ENCODE results near the gene CAMK1D. TPM values are rescaled to one million over a fixed set of nuclear protein-coding genes. Genes with fewer than 3 reads are reported as not detected.

CAMK1D gene
- total RNA-seq, 8 experiments from 2014 or later: 1.9 to 15.8 (median 7.4) TPM

- Histone ChIP-seq H3K4me1 (replicated peaks in 1 of 2) (peaks cover 18 to 20% of the 10 kb centered on the region in 2 donors), H3K4me3 (no peak overlapping the region), H3K27ac (no peak overlapping the region)
- in situ Hi-C loops (cut with MboI; ENCODE audit: low pct_unique_long_range_greater_than_20kb in 2 of 9, low sequenced_read_pairs in 9 of 9, unreplicated experiment in 9 of 9): no loop called here
- 64 to 100% (median 100%) methylated on average over 1 to 5 of the region's 5 CpGs; no CpG with 5 or more reads in 1 of the 10 experiments for WGBS, 10 experiments
- no peak for ATAC-seq (replicated peaks in 6 of 8)
Measured at GRCh38 chr10:12508165-12508564, 158.8 kb downstream of the CAMK1D start.

- 20 to 100% (median 83%) methylated on average over 1 to 2 of the region's 5 CpGs; no CpG with 5 or more reads in 3 of the 10 experiments for WGBS, 10 experiments
- H3K27ac ChIP-seq: no peak overlapping the region
- H3K4me3 ChIP-seq: no peak overlapping the region
- no peak for ATAC-seq (replicated peaks in 6 of 8)
- H3K4me1 ChIP-seq (replicated peaks in 1 of 2): peaks cover 26 to 31% of the 10 kb centered on the region in 2 donors
- in situ Hi-C loops (cut with MboI; ENCODE audit: low pct_unique_long_range_greater_than_20kb in 2 of 9, low sequenced_read_pairs in 9 of 9, unreplicated experiment in 9 of 9): no loop called here
Measured at GRCh38 chr10:12509016-12509793, 159.9 kb downstream of the CAMK1D start.

DNA sequence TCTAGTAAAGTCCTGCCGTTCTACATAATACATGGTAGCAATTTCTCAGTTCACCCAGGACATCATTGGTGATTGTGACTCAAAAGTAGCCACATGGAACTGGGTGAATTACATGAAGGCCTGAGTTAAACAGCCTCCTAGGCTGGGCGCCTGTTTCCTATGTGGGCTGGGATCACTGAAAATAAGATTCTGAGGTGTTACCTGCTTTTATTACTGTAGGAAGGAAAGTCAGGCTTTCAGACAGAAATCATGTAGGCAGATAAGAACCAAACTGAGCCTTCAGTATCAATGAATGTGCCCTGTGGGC lies 160.4 kb downstream of the CAMK1D start:
- no peak for ATAC-seq (replicated peaks in 6 of 8)
- in situ Hi-C loops (cut with MboI; ENCODE audit: low pct_unique_long_range_greater_than_20kb in 2 of 9, low sequenced_read_pairs in 9 of 9, unreplicated experiment in 9 of 9): no loop called here
- peaks cover 30 to 36% of the 10 kb centered on the region in 2 donors for H3K4me1 ChIP-seq (replicated peaks in 1 of 2)
- no peak overlapping the region for H3K4me3 ChIP-seq
- H3K27ac ChIP-seq: no peak overlapping the region
- 83 to 100% (median 92%) methylated on average over 1 to 2 of the region's 2 CpGs; no CpG with 5 or more reads in 5 of the 10 experiments for WGBS, 10 experiments

GRCh38 chr10:12510501-12510941 lies 161.2 kb downstream of the CAMK1D start:
- peak in 6 of 8 experiments; percentile 2 to 88 (median 42) for ATAC-seq (replicated peaks in 6 of 8)
- no peak overlapping the region for H3K4me3 ChIP-seq
- 12 to 100% (median 53%) methylated on average over 1 to 5 of the region's 8 CpGs; no CpG with 5 or more reads in 2 of the 10 experiments for WGBS, 10 experiments
- peaks cover 34 to 39% of the 10 kb centered on the region in 2 donors for H3K4me1 ChIP-seq (replicated peaks in 1 of 2)
- H3K27ac ChIP-seq: no peak overlapping the region
- in situ Hi-C loops (cut with MboI; ENCODE audit: low pct_unique_long_range_greater_than_20kb in 2 of 9, low sequenced_read_pairs in 9 of 9, unreplicated experiment in 9 of 9): no loop called here

DNA sequence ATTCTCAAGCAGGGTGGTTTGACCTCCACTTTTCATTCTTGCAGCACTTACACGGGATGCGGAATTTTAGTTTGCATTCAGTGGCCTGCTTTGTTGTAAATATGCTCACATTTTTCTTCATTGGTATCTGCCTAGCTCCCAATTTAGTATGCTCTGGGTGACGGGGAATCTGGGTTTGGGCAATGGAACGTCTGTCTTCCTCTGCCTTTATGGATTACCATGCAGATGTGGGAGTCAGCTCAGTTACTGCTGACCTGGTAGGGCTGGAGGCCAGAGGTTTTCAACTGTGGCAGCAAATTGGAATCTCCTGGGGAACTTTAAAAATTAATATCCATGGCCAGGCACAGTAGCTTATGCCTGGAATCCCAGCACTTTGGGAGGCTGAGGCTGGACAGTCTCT lies 161.6 kb downstream of the CAMK1D start:
- peak in 3 of 8 experiments; percentile 43 to 65 (median 45) for ATAC-seq (replicated peaks in 6 of 8)
- no peak overlapping the region for H3K27ac ChIP-seq
- 0 to 83% (median 8%) methylated on average over 1 to 2 of the region's 4 CpGs; no CpG with 5 or more reads in 5 of the 10 experiments for WGBS, 10 experiments
- in situ Hi-C loops (cut with MboI; ENCODE audit: low pct_unique_long_range_greater_than_20kb in 2 of 9, low sequenced_read_pairs in 9 of 9, unreplicated experiment in 9 of 9): no loop called here
- H3K4me1 ChIP-seq (replicated peaks in 1 of 2): peaks cover 37 to 39% of the 10 kb centered on the region in 2 donors
- no peak overlapping the region for H3K4me3 ChIP-seq

GRCh38 chr10:12511651-12512050 lies 162.3 kb downstream of the CAMK1D start:
- in situ Hi-C loops (cut with MboI; ENCODE audit: low pct_unique_long_range_greater_than_20kb in 2 of 9, low sequenced_read_pairs in 9 of 9, unreplicated experiment in 9 of 9): no loop called here
- no peak overlapping the region for H3K27ac ChIP-seq
- no peak for ATAC-seq (replicated peaks in 6 of 8)
- peaks cover 39% of the 10 kb centered on the region in 2 donors for H3K4me1 ChIP-seq (replicated peaks in 1 of 2)
- H3K4me3 ChIP-seq: no peak overlapping the region
- WGBS, 10 experiments: 71 to 100% (median 93%) methylated on average over 2 to 7 of the region's 9 CpGs; no CpG with 5 or more reads in 5 of the 10 experiments

GRCh38 chr10:12512332-12513002 lies 163.1 kb downstream of the CAMK1D start:
- WGBS, 10 experiments: 57 to 100% (median 88%) methylated on average over 3 to 18 of the region's 18 CpGs
- in situ Hi-C loops (cut with MboI; ENCODE audit: low pct_unique_long_range_greater_than_20kb in 2 of 9, low sequenced_read_pairs in 9 of 9, unreplicated experiment in 9 of 9): no loop called here

DNA sequence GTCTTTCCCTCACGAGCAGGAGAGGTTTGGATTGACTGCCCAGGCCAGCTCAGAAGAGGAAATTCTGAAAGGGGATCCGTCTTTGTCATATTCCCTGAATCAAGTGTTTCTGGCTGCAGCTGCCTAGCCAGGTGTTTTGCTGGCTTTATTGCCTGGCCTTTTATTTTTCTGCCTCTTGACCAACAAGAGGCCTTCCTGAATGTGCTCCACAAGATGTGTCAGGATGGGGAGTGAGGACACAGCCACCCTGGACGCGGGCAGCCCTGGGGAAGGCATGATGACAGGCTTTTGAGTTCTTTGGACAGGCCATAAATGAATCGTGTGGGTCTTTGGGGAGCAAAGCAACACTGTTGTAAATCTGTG lies 163.6 kb downstream of the CAMK1D start:
- Histone ChIP-seq H3K4me1 (replicated peaks in 1 of 2) (peaks cover 39% of the 10 kb centered on the region in 2 donors), H3K27ac (peak overlapping the region in 1 of 2 donors; percentile 46), H3K4me3 (no peak overlapping the region)
- WGBS, 10 experiments: 20 to 80% (median 55%) methylated on average over 1 to 4 of the region's 5 CpGs; no CpG with 5 or more reads in 4 of the 10 experiments
- in situ Hi-C loops (cut with MboI; ENCODE audit: low pct_unique_long_range_greater_than_20kb in 2 of 9, low sequenced_read_pairs in 9 of 9, unreplicated experiment in 9 of 9): no loop called here
- ATAC-seq (replicated peaks in 6 of 8): no peak

More at GRCh38 chr10:12512332-12513002, 163.1 kb downstream of the CAMK1D start:
- Histone ChIP-seq H3K4me3 (no peak overlapping the region), H3K4me1 (replicated peaks in 1 of 2) (peaks cover 39% of the 10 kb centered on the region in 2 donors), H3K27ac (no peak overlapping the region)
- no peak for ATAC-seq (replicated peaks in 6 of 8)

DNA sequence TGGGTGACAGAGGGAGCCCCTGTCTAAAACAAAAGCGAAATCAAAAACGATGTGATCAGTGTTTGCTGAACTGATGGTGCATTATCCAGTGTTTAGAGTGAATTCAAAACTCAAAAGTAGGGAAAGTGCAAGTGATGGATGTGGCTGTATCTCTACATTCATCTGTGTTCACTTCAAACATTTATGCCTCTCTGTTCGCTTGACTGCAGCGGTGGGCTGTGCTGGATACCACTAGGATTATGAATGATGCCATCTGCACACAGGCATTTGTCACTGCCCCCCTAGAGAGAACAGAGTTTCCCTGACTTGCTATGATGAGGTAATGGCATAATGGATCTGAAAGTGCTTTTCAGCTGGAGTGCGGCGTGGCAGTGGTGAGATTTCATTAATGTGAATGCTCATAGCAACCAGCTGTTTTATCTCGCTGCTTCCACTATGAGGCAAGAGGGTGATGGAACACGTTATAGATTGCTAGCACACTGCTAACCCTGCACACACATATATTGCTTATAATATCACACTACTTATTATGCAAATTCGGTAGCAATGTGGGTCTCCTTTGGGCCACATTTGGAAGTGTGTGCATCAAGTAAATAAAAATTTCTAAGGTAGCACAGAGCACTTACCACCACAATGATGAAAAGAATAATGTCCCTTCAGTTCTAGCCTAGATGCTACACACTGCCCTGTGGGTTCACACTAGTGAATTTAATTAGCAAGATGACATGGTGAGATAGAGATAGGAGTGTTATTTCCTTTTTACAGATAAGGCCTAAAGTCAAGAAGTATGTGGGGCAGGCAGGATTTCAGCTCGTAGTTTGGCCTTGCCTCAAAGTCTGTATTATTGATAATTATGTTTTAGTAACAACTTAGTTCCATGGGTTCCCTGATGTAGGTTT lies 164.7 kb downstream of the CAMK1D start:
- Histone ChIP-seq H3K27ac (peak overlapping the region; percentile 35 to 74), H3K4me1 (replicated peaks in 1 of 2) (peaks cover 38 to 39% of the 10 kb centered on the region in 2 donors), H3K4me3 (no peak overlapping the region)
- 17 to 100% (median 67%) methylated on average over 1 to 10 of the region's 10 CpGs for WGBS, 10 experiments
- in situ Hi-C loops (cut with MboI; ENCODE audit: low pct_unique_long_range_greater_than_20kb in 2 of 9, low sequenced_read_pairs in 9 of 9, unreplicated experiment in 9 of 9): no loop called here
- ATAC-seq (replicated peaks in 6 of 8): peak in 5 of 8 experiments; percentile 80 to 96 (median 95)

- ATAC-seq (replicated peaks in 6 of 8): no peak
- no peak overlapping the region for H3K27ac ChIP-seq
- in situ Hi-C loops (cut with MboI; ENCODE audit: low pct_unique_long_range_greater_than_20kb in 2 of 9, low sequenced_read_pairs in 9 of 9, unreplicated experiment in 9 of 9): no loop called here
- H3K4me3 ChIP-seq: no peak overlapping the region
- whole genome bisulfite sequencing, 10 experiments: 55 to 100% (median 100%) methylated on average over 1 of the region's 1 CpG; no CpG with 5 or more reads in 3 of the 10 experiments
- peaks cover 20 to 23% of the 10 kb centered on the region in 2 donors for H3K4me1 ChIP-seq (replicated peaks in 1 of 2)
Measured at GRCh38 chr10:12518024-12518423, 168.7 kb downstream of the CAMK1D start.

DNA sequence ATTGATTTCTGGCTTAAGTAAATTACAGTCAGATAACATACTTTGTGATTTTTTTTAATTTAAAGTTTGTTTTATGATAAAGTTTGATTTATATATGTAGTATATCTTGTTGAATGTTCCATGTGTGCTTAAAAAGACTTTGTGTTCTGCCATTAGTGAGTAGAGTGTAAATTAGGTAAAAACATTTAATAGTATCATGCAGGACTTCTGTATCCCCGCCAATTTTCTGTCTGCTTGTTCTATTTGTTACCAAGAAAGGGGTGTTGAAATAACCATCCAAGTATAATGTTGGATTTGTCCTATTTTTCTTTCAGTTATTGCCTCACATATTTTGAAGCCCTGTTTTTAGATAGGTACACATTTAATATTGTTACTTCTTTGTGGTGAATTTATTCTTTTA lies 172.1 kb downstream of the CAMK1D start:
- in situ Hi-C loops (cut with MboI; ENCODE audit: low pct_unique_long_range_greater_than_20kb in 2 of 9, low sequenced_read_pairs in 9 of 9, unreplicated experiment in 9 of 9): no loop called here
- H3K4me3 ChIP-seq: no peak overlapping the region

DNA sequence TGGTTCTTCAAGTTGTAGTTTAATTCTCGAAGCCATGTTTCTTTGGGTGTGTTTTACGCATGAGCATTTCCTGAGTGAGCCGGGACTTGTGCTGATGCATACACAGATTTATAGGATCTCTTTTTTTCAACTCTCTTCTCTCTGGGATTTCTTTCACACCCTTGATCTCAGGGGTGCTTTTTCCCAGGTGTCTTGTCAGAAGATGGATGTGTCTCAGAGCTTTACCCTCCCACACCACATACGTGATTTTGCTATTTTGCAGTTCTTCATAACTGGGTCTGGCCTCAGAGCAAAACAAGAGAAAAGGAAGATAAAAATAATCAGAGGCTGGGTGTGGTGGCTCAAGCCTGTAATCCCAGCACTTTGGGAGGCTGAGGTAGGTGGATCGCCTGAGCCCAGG lies 177.0 kb downstream of the CAMK1D start:
- Histone ChIP-seq H3K4me3 (no peak overlapping the region), H3K27ac (no peak overlapping the region), H3K4me1 (replicated peaks in 1 of 2) (peaks cover 0 to 2% of the 10 kb centered on the region in 2 donors)
- ATAC-seq (replicated peaks in 6 of 8): peak in 3 of 8 experiments; percentile 27 to 31 (median 29)
- 40 to 95% (median 84%) methylated on average over 1 to 5 of the region's 5 CpGs; no CpG with 5 or more reads in 2 of the 10 experiments for WGBS, 10 experiments
- in situ Hi-C loops (cut with MboI; ENCODE audit: low pct_unique_long_range_greater_than_20kb in 2 of 9, low sequenced_read_pairs in 9 of 9, unreplicated experiment in 9 of 9): no loop called here

More for the DNA sequence above, 172.1 kb downstream of the CAMK1D start:
- Histone ChIP-seq H3K27ac (no peak overlapping the region), H3K4me1 (replicated peaks in 1 of 2) (no peaks in the 10 kb centered on the region)
- no peak for ATAC-seq (replicated peaks in 6 of 8)
- 71 to 100% (median 89%) methylated on average over 1 of the region's 1 CpG; no CpG with 5 or more reads in 1 of the 10 experiments for WGBS, 10 experiments

All from motor neuron (in vitro differentiated cells).